Neural progenitor cell (in vitro differentiated cells): Measurements from ENCODE around the gene ANTXR1. TPM values are rescaled to one million over a fixed set of nuclear protein-coding genes. Genes with fewer than 3 reads are reported as not detected.

ENCODE experiments used
- DNase-seq: peaks from one replicate; pipeline ENCODE4 v3.0.0-alpha.2; 2016; ENCODE audit warnings: low spot score
- H2AFZ ChIP-seq: fragments of 200-600 bp; sonication (generic); replicated peaks from 2 replicates; pipeline ENCODE4 v1.6.1; 2016; ENCODE audit warnings: antibody characterized with exemption
- H3F3A ChIP-seq: fragments of 200-600 bp; sonication (generic); 2 replicates; pipeline ENCODE4 v1.6.1; 2016; ENCODE audit warnings: antibody characterized with exemption, low read depth
- H3K27ac ChIP-seq: fragments of 200-600 bp; sonication (generic); 2 replicates; pipeline ENCODE4 v1.5.1; 2016; ENCODE audit warnings: mild to moderate bottlenecking
- H3K27me3 ChIP-seq: fragments of 200-600 bp; sonication (generic); 2 replicates; pipeline ENCODE4 v1.6.1; 2016; ENCODE audit warnings: mild to moderate bottlenecking, moderate library complexity
- H3K36me3 ChIP-seq: fragments of 200-600 bp; sonication (generic); 2 replicates; pipeline ENCODE4 v1.5.1; 2016
- H3K4me1 ChIP-seq: fragments of 200-600 bp; sonication (generic); 2 replicates; pipeline ENCODE4 v1.6.1; 2016; ENCODE audit warnings: mixed run types
- H3K4me2 ChIP-seq: fragments of 200-600 bp; sonication (generic); 2 replicates; pipeline ENCODE4 v1.6.1; 2016
- H3K4me3 ChIP-seq: fragments of 200-600 bp; sonication (generic); 2 replicates; pipeline ENCODE4 v1.5.1; 2016
- H3K79me2 ChIP-seq: fragments of 200-600 bp; sonication (generic); 2 replicates; pipeline ENCODE4 v1.6.1; 2016; ENCODE audit warnings: low read depth
- H3K9ac ChIP-seq: fragments of 200-600 bp; sonication (generic); 2 replicates; pipeline ENCODE4 v1.6.1; 2016
- H3K9me3 ChIP-seq: fragments of 200-600 bp; sonication (generic); 2 replicates; pipeline ENCODE4 v1.5.1; 2016; ENCODE audit warnings: low read depth
- H4K20me1 ChIP-seq: fragments of 200-600 bp; sonication (generic); 2 replicates; pipeline ENCODE4 v1.6.1; 2016; ENCODE audit warnings: low read depth
- H3K27ac Mint-ChIP-seq: 3 replicates; pipeline ENCODE4 v1.8.0; 2021; ENCODE audit warnings: mixed read lengths
- H3K27me3 Mint-ChIP-seq: 2 replicates; pipeline ENCODE4 v1.8.0; 2022; ENCODE audit warnings: low read depth, mild to moderate bottlenecking, inconsistent platforms, moderate library complexity, mixed read lengths; ENCODE audit not compliant: insufficient read depth
- H3K36me3 Mint-ChIP-seq: 3 replicates; pipeline ENCODE4 v1.8.0; 2021; ENCODE audit warnings: mixed read lengths
- H3K4me1 Mint-ChIP-seq: 3 replicates; pipeline ENCODE4 v1.8.0; 2021; ENCODE audit warnings: mixed read lengths
- H3K4me3 Mint-ChIP-seq: 3 replicates; pipeline ENCODE4 v1.8.0; 2021; ENCODE audit warnings: mild to moderate bottlenecking, moderate library complexity, mixed read lengths
- H3K9me3 Mint-ChIP-seq: 3 replicates; pipeline ENCODE4 v1.8.0; 2020; ENCODE audit warnings: mixed read lengths
- CTCF ChIP-seq: fragments of 200-600 bp; sonication (generic); IDR thresholded peaks from 2 replicates; pipeline ENCODE4 v1.5.1; 2017; ENCODE audit warnings: antibody characterized with exemption, mild to moderate bottlenecking
- EZH2 ChIP-seq: fragments of 200-600 bp; sonication (generic); IDR thresholded peaks from 2 replicates; pipeline ENCODE4 v1.6.1; 2017; ENCODE audit warnings: antibody characterized with exemption, mild to moderate bottlenecking, moderate library complexity
- EZH2phosphoT487 ChIP-seq: fragments of 200-600 bp; sonication (generic); IDR thresholded peaks from 2 replicates; pipeline ENCODE4 v1.6.1; 2017; ENCODE audit warnings: antibody characterized with exemption
- total RNA-seq: library from RNA; depleted of rRNA; stranded (reverse); fragments of >200 nt; gene quantifications from 2 replicates; pipeline ENCODE4 v1.2.3, GENCODE V29; 2015; ENCODE audit warnings: low replicate concordance

ANTXR1 gene
- 6.5 and 6.7 TPM in 2 replicates for total RNA-seq

- H3F3A ChIP-seq: peaks cover 24% of the 10 kb centered on the region
- H3K4me3 Mint-ChIP-seq: peak within 1 kb of the TSS; percentile 99
- TF ChIP-seq EZH2: no peak
- peak; percentile 27 for TF ChIP-seq CTCF
- peak; percentile 7 for TF ChIP-seq EZH2phosphoT487
- peak within 1 kb of the TSS; percentile 98 for H3K4me3 ChIP-seq
- no peak within 1 kb of the TSS for H3K9ac ChIP-seq
- H3K36me3 ChIP-seq: no peaks in the 10 kb centered on the region
- H4K20me1 ChIP-seq: no peaks in the 10 kb centered on the region
- H3K36me3 Mint-ChIP-seq: peaks cover 10% of the 10 kb centered on the region
- peaks cover 15% of the 10 kb centered on the region for H3K4me1 ChIP-seq
- no peaks in the 10 kb centered on the region for H3K9me3 Mint-ChIP-seq
- H3K79me2 ChIP-seq: peaks cover 5% of the 10 kb centered on the region
- H3K27me3 Mint-ChIP-seq: peaks cover 10% of the 10 kb centered on the region
- peak; percentile 82 for DNase-seq
- peak within 1 kb of the TSS; percentile 80 for H3K4me2 ChIP-seq
- H3K27ac Mint-ChIP-seq: peak within 1 kb of the TSS; percentile 98
- peaks cover 56% of the 10 kb centered on the region for H3K27me3 ChIP-seq
- H2AFZ ChIP-seq: peak within 1 kb of the TSS; percentile 97
- H3K9me3 ChIP-seq: no peaks in the 10 kb centered on the region
- H3K27ac ChIP-seq: no peak within 1 kb of the TSS
- peaks cover 23% of the 10 kb centered on the region for H3K4me1 Mint-ChIP-seq
Observed at GRCh38 chr2:69013142-69013839, at the start of gene ANTXR1. Gene ANTXR1 (plus strand): TSS chr2:69013179. CDS start chr2:69013500, 321 bp downstream.

GRCh38 chr2:68964282-68964681, 48.7 kb upstream of the ANTXR1 start:
- Mint-ChIP-seq H3K4me3 (no peak overlapping the region), H3K27ac (no peak overlapping the region), H3K27me3 (no peaks in the 10 kb centered on the region), H3K4me1 (no peaks in the 10 kb centered on the region), H3K36me3 (no peaks in the 10 kb centered on the region), H3K9me3 (no peaks in the 10 kb centered on the region)
- no peaks in the 10 kb centered on the region for H3K79me2 ChIP-seq
- no peak overlapping the region for H2AFZ ChIP-seq
- H3K4me3 ChIP-seq: no peak overlapping the region
- no peaks in the 10 kb centered on the region for H3F3A ChIP-seq
- no peaks in the 10 kb centered on the region for H3K27me3 ChIP-seq
- DNase-seq: no peak
- TF ChIP-seq EZH2 (no peak), EZH2phosphoT487 (no peak), CTCF (no peak)
- no peak overlapping the region for H3K27ac ChIP-seq
- no peaks in the 10 kb centered on the region for H3K36me3 ChIP-seq
- no peak overlapping the region for H3K9ac ChIP-seq
- H4K20me1 ChIP-seq: no peaks in the 10 kb centered on the region
- H3K4me1 ChIP-seq: no peaks in the 10 kb centered on the region
- H3K9me3 ChIP-seq: no peaks in the 10 kb centered on the region
- H3K4me2 ChIP-seq: no peak overlapping the region

DNA sequence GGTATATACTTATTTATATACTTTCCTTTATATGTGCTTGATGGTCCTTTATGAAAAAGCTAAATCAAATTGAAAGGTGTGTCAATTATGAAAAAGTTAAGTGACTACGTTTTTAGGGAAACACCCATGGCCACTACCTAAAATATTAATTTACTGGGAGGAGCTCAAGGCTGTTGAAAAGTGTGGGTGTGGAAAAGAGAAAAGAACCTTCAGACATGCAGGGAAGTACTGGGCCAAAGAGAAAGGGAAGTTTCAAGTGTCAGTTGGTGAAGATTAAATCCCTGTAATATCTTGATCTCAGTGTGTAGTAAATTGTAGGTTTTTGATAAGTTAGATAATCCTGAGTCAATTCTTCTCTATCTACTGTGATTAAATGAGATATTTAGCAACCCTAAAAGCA, 44.8 kb upstream of the ANTXR1 start:
- H3K36me3 Mint-ChIP-seq: no peaks in the 10 kb centered on the region
- H2AFZ ChIP-seq: no peak overlapping the region

More for the DNA sequence above, 44.8 kb upstream of the ANTXR1 start:
- Histone ChIP-seq H4K20me1 (no peaks in the 10 kb centered on the region), H3K36me3 (no peaks in the 10 kb centered on the region), H3K27ac (no peak overlapping the region), H3K4me3 (no peak overlapping the region), H3K27me3 (no peaks in the 10 kb centered on the region), H3K4me2 (no peak overlapping the region), H3K9me3 (no peaks in the 10 kb centered on the region), H3K4me1 (no peaks in the 10 kb centered on the region), H3K9ac (no peak overlapping the region), H3K79me2 (no peaks in the 10 kb centered on the region), H3F3A (no peaks in the 10 kb centered on the region)
- Mint-ChIP-seq H3K27ac (no peak overlapping the region), H3K4me3 (no peak overlapping the region), H3K27me3 (no peaks in the 10 kb centered on the region), H3K4me1 (no peaks in the 10 kb centered on the region), H3K9me3 (no peaks in the 10 kb centered on the region)
- TF ChIP-seq EZH2 (no peak), EZH2phosphoT487 (no peak), CTCF (no peak)
- no peak for DNase-seq
